Kidney epithelial cell (primary cell): ENCODE data around the gene FAM184A. TPM values are rescaled to one million over a fixed set of nuclear protein-coding genes. Genes with fewer than 3 reads are reported as not detected.

Experiments used
- DNase-seq: peaks from one replicate; pipeline ENCODE4 v3.0.0-alpha.2; 2010; ENCODE audit warnings: low read depth
- H3K27me3 ChIP-seq: 2 replicates; pipeline ENCODE4 v1.6.0; 2011; ENCODE audit warnings: low read length; ENCODE audit not compliant: control insufficient read depth, insufficient read depth
- H3K36me3 ChIP-seq: 2 replicates; pipeline ENCODE4 v1.5.1; 2011; ENCODE audit warnings: low read length; ENCODE audit not compliant: control insufficient read depth, insufficient read depth
- H3K4me3 ChIP-seq: 2 replicates; pipeline ENCODE4 v1.5.1; 2011; ENCODE audit warnings: low read depth, mild to moderate bottlenecking, control low read depth, low read length
- total RNA-seq: library from RNA; depleted of rRNA; stranded (reverse); fragments of >200 nt; gene quantifications from 2 replicates; pipeline ENCODE4 v1.2.3, GENCODE V29; 2015
- TF ChIP-seq, protein P1 (sequence below): IDR thresholded peaks from 2 replicates; pipeline ENCODE4 v1.5.1; 2011; ENCODE audit warnings: mild to moderate bottlenecking, moderate library complexity, low read length, control low read depth, inconsistent platforms; ENCODE audit not compliant: insufficient read depth, poor library complexity, severe bottlenecking

Gene FAM184A
- total RNA-seq, 1 donor from 2014 or later: 2.0 TPM

DNA sequence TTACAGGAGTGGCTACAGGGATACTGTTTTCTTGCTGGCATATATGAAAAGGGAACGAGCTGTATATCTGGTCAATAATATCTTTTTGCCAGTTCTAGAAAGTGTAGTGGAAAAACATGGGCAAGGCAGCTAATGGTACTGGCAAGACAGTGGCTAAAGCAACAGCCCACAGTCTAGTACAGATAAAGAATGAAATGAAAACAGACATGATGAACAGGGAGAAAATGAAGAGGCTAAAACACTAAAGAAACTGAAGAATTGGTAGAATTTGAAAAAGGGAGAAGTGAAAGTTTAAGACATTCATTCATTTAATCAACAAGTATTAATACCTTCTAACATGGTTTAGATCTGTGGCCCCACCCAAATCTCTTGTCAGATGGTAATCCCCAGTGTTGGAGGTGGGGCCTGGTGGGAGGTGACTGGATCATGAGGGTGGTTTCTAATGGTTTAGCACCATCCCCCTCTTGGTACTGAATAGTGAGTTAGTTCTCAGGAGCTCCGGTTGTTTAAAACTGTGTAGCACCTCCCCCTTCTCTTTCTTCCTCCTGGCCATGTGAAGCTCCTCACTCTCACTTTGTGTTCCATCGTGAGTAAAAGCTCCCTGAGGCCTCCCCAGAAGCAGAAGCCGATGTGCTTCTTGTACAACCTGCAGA is 18.1 kb downstream of the FAM184A start:
- no peak for DNase-seq
- no peaks in the 10 kb centered on the region for H3K36me3 ChIP-seq
- no peak overlapping the region for H3K4me3 ChIP-seq
- H3K27me3 ChIP-seq: no peaks in the 10 kb centered on the region
- TF ChIP-seq, protein P1, sequence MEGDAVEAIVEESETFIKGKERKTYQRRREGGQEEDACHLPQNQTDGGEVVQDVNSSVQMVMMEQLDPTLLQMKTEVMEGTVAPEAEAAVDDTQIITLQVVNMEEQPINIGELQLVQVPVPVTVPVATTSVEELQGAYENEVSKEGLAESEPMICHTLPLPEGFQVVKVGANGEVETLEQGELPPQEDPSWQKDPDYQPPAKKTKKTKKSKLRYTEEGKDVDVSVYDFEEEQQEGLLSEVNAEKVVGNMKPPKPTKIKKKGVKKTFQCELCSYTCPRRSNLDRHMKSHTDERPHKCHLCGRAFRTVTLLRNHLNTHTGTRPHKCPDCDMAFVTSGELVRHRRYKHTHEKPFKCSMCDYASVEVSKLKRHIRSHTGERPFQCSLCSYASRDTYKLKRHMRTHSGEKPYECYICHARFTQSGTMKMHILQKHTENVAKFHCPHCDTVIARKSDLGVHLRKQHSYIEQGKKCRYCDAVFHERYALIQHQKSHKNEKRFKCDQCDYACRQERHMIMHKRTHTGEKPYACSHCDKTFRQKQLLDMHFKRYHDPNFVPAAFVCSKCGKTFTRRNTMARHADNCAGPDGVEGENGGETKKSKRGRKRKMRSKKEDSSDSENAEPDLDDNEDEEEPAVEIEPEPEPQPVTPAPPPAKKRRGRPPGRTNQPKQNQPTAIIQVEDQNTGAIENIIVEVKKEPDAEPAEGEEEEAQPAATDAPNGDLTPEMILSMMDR: no peak

- Histone ChIP-seq H3K27me3 (no peaks in the 10 kb centered on the region), H3K36me3 (no peaks in the 10 kb centered on the region), H3K4me3 (no peak overlapping the region)
- TF ChIP-seq, protein P1: no peak
- no peak for DNase-seq
Observed at GRCh38 chr6:119055069-119055468, 23.4 kb downstream of the FAM184A start.

GRCh38 chr6:119052987-119053386 is 25.5 kb downstream of the FAM184A start:
- no peaks in the 10 kb centered on the region for H3K27me3 ChIP-seq
- no peaks in the 10 kb centered on the region for H3K36me3 ChIP-seq
- TF ChIP-seq, protein P1: no peak
- DNase-seq: no peak
- no peak overlapping the region for H3K4me3 ChIP-seq

DNA sequence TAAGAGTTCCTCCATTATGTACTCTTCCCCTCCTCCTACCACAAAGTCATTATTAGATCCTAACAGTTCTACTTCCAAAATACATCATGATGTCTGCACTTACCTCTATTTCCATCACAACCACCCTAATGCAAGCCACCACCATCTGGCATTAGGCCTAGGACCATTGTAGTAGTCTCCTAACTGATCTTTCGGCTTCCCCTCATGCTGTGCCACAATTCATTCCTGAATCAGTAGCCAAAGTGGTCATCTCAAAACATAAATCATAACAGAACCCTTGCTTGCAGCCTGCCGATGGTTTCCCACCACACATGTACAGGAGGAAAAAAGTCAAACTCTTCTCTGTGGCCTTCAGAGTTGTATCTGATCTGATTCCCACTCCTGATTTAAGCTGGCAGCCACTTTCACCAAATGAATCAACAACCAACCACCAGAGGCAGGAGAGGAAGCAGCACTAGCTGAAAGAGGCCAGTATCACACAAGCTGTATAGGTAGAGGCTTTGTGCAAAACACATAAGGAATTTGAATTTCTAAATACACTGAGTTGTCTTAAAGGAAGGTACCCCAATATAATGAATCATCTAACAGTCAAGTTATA is 26.1 kb downstream of the FAM184A start:
- DNase-seq: no peak
- H3K36me3 ChIP-seq: no peaks in the 10 kb centered on the region
- no peaks in the 10 kb centered on the region for H3K27me3 ChIP-seq
- TF ChIP-seq, protein P1: no peak
- H3K4me3 ChIP-seq: no peak overlapping the region

GRCh38 chr6:119044255-119044654 is 34.2 kb downstream of the FAM184A start:
- Histone ChIP-seq H3K4me3 (no peak overlapping the region), H3K36me3 (no peaks in the 10 kb centered on the region), H3K27me3 (no peaks in the 10 kb centered on the region)
- TF ChIP-seq, protein P1: no peak
- no peak for DNase-seq

DNA sequence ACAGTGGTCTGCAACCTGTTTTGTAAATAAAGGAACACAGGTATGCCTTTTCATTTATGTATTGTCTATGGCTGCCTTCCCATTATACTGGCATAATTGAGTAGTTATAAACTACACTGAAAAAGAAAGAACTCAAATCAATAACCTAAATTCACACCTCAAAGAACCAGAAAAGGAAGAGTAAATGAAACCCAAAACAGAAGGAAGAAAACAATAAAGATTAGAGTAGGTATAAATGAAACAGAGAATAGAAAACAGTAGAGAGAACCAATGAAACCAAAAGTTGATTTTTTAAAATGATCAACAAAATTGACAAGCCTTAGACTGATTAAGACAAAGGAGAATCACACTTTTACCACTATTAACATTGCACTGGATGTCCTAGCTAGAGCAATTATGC is 34.7 kb downstream of the FAM184A start:
- no peak for DNase-seq
- Histone ChIP-seq H3K36me3 (no peaks in the 10 kb centered on the region), H3K27me3 (no peaks in the 10 kb centered on the region), H3K4me3 (no peak overlapping the region)
- TF ChIP-seq, protein P1: no peak
